ENCODE data around the gene KRT86. TPM values are rescaled to one million over a fixed set of nuclear protein-coding genes. Genes with fewer than 3 reads are reported as not detected.
A peak's percentile ranks its signal among the peaks of the same experiment; 100 is the strongest.

KRT86 gene
- total and polyA plus RNA-seq, 2 of the 13 experiments (the other 11 are each of a cell fraction or from before 2014, with no cell fraction given): not detected

DNA sequence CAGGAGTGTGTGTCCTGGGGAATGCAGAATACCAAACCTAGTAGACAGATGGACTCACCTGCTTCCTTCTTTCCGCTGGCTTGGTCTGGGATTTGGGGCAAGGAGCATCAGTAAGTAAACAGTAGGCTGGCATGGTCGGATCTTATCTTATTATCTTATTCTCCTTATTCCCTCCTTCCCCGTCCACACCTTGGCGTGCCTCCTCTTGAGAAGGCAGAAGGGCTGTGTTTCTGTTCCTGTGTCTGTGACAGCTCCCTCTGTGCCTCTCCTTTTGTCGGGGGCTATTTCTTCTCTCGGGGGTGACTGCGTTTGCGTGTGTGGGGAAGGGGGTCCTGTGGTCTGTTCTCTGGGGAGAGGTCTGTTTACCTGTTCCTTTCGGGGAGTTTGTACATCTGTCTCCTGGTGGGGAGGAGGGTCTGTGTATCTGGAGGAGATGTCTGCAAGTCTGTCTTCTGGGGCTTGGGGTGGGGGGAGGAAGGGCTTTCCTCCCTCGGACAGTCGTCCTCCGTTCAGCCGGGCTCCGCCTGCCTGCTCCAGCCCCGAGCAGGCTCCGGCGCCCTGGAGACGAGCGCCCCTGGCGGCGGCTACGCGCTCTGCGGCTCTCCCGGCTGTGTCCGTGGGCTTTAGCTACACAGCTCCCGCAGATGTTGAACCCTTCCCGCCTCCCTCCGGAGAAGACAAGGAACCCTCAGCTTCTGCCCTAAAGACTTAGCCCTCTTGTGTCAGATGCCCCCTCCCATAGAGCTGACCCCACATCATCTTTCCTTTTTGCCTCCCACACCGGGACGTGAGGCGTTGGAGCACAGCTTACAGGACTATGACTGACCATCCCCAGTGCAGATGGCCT is 4.4 kb downstream of the KRT86 start (continued):
- TF ChIP-seq, protein P1, sequence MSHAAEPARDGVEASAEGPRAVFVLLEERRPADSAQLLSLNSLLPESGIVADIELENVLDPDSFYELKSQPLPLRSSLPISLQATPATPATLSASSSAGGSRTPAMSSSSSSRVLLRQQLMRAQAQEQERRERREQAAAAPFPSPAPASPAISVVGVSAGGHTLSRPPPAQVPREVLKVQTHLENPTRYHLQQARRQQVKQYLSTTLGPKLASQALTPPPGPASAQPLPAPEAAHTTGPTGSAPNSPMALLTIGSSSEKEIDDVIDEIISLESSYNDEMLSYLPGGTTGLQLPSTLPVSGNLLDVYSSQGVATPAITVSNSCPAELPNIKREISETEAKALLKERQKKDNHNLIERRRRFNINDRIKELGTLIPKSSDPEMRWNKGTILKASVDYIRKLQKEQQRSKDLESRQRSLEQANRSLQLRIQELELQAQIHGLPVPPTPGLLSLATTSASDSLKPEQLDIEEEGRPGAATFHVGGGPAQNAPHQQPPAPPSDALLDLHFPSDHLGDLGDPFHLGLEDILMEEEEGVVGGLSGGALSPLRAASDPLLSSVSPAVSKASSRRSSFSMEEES (CRISPR knock-in tag; IDR thresholded peaks at IDR 0.05): no peak
- no peak for TF ChIP-seq SRSF4 (IDR thresholded peaks at IDR 0.05; ENCODE audit: low read depth, low read length, poor library complexity, severe bottlenecking)
- no peak for TF ChIP-seq TP53 (CRISPR knock-in tag; conservative IDR thresholded peaks at IDR 0.05)
- no peak for TF ChIP-seq MYNN (CRISPR knock-in tag; IDR thresholded peaks at IDR 0.05; ENCODE audit: low read depth)
- TF ChIP-seq ZMAT3 (CRISPR knock-in tag; conservative IDR thresholded peaks at IDR 0.05): no peak
- TF ChIP-seq, protein P2, sequence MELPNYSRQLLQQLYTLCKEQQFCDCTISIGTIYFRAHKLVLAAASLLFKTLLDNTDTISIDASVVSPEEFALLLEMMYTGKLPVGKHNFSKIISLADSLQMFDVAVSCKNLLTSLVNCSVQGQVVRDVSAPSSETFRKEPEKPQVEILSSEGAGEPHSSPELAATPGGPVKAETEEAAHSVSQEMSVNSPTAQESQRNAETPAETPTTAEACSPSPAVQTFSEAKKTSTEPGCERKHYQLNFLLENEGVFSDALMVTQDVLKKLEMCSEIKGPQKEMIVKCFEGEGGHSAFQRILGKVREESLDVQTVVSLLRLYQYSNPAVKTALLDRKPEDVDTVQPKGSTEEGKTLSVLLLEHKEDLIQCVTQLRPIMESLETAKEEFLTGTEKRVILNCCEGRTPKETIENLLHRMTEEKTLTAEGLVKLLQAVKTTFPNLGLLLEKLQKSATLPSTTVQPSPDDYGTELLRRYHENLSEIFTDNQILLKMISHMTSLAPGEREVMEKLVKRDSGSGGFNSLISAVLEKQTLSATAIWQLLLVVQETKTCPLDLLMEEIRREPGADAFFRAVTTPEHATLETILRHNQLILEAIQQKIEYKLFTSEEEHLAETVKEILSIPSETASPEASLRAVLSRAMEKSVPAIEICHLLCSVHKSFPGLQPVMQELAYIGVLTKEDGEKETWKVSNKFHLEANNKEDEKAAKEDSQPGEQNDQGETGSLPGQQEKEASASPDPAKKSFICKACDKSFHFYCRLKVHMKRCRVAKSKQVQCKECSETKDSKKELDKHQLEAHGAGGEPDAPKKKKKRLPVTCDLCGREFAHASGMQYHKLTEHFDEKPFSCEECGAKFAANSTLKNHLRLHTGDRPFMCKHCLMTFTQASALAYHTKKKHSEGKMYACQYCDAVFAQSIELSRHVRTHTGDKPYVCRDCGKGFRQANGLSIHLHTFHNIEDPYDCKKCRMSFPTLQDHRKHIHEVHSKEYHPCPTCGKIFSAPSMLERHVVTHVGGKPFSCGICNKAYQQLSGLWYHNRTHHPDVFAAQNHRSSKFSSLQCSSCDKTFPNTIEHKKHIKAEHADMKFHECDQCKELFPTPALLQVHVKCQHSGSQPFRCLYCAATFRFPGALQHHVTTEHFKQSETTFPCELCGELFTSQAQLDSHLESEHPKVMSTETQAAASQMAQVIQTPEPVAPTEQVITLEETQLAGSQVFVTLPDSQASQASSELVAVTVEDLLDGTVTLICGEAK (IDR thresholded peaks at IDR 0.05): no peak
- TF ChIP-seq, protein P2 (CRISPR knock-in tag; IDR thresholded peaks at IDR 0.05): no peak
- TF ChIP-seq NFKB2 (CRISPR knock-in tag; IDR thresholded peaks at IDR 0.05; ENCODE audit: borderline replicate concordance): no peak
- TF ChIP-seq NR2C2 (CRISPR knock-in tag; IDR thresholded peaks at IDR 0.05; ENCODE audit: borderline replicate concordance): no peak
- TF ChIP-seq ZBTB7B (CRISPR knock-in tag; IDR thresholded peaks at IDR 0.05): no peak
- no peak for TF ChIP-seq KLF9 (CRISPR knock-in tag; IDR thresholded peaks at IDR 0.05; ENCODE audit: low read depth)
- TF ChIP-seq, protein P3, sequence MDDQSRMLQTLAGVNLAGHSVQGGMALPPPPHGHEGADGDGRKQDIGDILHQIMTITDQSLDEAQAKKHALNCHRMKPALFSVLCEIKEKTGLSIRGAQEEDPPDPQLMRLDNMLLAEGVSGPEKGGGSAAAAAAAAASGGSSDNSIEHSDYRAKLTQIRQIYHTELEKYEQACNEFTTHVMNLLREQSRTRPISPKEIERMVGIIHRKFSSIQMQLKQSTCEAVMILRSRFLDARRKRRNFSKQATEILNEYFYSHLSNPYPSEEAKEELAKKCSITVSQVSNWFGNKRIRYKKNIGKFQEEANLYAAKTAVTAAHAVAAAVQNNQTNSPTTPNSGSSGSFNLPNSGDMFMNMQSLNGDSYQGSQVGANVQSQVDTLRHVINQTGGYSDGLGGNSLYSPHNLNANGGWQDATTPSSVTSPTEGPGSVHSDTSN (CRISPR knock-in tag; IDR thresholded peaks at IDR 0.05; ENCODE audit: borderline replicate concordance): no peak
- peak; percentile 90 for TF ChIP-seq XRCC5 (optimal IDR thresholded peaks at IDR 0.05; ENCODE audit: low read length)
- TF ChIP-seq, protein P4, sequence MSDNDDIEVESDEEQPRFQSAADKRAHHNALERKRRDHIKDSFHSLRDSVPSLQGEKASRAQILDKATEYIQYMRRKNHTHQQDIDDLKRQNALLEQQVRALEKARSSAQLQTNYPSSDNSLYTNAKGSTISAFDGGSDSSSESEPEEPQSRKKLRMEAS (IDR thresholded peaks at IDR 0.05): no peak

Measured in HepG2 (cell line).